ENCODE measurements around the gene STRADA.

GRCh38 chr17:63774141-63774968, 32.8 kb upstream of the STRADA start, which contains the start of gene DDX42:
- peak; percentile 13; the same call in 1 of the 2 replicates for TF ChIP-seq CTCF (IDR thresholded peaks at IDR 0.05)
- no peak for TF ChIP-seq ZFX (IDR thresholded peaks at IDR 0.05; ENCODE audit: borderline replicate concordance)
